HL-60 (cell line): ENCODE results near the gene GRK2.
A peak's percentile ranks its signal among the peaks of the same experiment; 100 is the strongest.

Experiments
- DNase-seq, 2 experiments: peaks; one replicate each; pipeline ENCODE4 v3.0.0-alpha.2; 2010 to 2020; ENCODE audit warnings: low read depth in 1 of 2, low spot score in 1 of 2
- H3K27ac ChIP-seq: fragments of 250-450 bp; sonication (Bioruptor Pico); replicated peaks from 2 replicates; pipeline ENCODE4 v1.5.1; 2020; ENCODE audit warnings: mild to moderate bottlenecking, moderate library complexity
- H3K27me3 ChIP-seq: fragments of 250-450 bp; sonication (Bioruptor Pico); 2 replicates; pipeline ENCODE4 v1.5.1; 2021; ENCODE audit warnings: mild to moderate bottlenecking, moderate library complexity; ENCODE audit not compliant: insufficient read depth, poor library complexity, severe bottlenecking
- H3K4me3 ChIP-seq: replicated peaks from 2 replicates; pipeline ENCODE4 v1.5.1; 2011; ENCODE audit warnings: mild to moderate bottlenecking, control low read depth, low read length; ENCODE audit not compliant: insufficient read depth
- GABPA ChIP-seq: IDR thresholded peaks from 2 replicates; pipeline ENCODE4 v1.6.1; 2012; ENCODE audit warnings: low read depth
- POLR2AphosphoS5 ChIP-seq: IDR thresholded peaks from 2 replicates; pipeline ENCODE4 v1.6.1; 2012; ENCODE audit warnings: low read depth
- SPI1 ChIP-seq: IDR thresholded peaks from 2 replicates; pipeline ENCODE4 v1.6.1; 2012; ENCODE audit warnings: low read depth, mild to moderate bottlenecking, borderline replicate concordance
- TF ChIP-seq, protein P1 (sequence below): IDR thresholded peaks from 2 replicates; pipeline ENCODE4 v1.6.1; 2012; ENCODE audit warnings: low read depth; ENCODE audit not compliant: insufficient replicate concordance
- TF ChIP-seq, protein P2 (sequence below): IDR thresholded peaks from one replicate; pipeline ENCODE4 v1.5.1; 2011; ENCODE audit warnings: low read length, control low read depth, inconsistent platforms; ENCODE audit not compliant: insufficient read depth

GRK2 gene

DNA sequence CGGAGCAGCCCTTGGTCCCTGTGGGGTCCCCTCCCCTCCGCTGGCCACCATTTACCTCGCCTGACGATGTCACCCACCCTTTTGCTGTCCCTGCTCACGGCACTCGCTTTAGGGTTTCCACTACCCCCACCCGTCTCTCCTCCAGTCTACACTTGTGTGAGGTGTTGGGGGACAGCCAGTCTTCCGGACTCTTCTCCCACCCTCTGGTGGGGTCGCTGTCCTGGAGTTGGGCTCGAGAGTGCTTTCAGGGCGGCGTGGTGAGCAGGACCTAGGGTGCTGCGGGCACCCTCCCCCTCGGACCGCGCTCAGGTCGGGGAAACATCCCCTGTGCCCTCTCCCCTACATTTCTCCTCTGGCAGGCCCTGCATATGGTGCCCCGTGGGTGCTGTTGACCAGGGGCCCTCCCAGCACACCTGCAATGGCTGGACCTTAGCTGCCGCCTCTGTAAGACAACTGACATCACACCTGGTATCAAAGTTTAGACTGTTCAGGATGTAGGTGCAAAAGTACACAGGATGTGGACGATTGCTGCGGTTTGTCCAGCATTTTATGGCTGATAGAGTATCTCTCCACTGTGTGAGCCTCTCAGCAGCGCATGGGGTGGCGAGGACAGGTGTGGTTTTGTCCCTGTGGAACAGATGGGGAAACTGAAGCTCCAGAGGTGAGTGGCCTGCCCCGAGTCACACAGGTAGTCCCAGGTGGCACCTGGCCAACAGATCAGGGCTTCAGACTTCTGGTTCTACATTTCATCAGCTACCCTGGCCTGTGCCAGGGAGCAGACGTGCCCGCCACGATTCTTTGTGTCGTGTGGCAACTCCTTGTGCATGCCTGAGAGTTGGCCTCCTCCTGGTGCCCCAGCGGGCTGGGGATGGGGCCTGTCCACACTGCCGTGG is 1.2 kb downstream of the GRK2 start:
- peak overlapping the region; percentile 100 for H3K27ac ChIP-seq
- DNase-seq, result peak in 1 of 2 experiments; percentile 61
- TF ChIP-seq, protein P1, sequence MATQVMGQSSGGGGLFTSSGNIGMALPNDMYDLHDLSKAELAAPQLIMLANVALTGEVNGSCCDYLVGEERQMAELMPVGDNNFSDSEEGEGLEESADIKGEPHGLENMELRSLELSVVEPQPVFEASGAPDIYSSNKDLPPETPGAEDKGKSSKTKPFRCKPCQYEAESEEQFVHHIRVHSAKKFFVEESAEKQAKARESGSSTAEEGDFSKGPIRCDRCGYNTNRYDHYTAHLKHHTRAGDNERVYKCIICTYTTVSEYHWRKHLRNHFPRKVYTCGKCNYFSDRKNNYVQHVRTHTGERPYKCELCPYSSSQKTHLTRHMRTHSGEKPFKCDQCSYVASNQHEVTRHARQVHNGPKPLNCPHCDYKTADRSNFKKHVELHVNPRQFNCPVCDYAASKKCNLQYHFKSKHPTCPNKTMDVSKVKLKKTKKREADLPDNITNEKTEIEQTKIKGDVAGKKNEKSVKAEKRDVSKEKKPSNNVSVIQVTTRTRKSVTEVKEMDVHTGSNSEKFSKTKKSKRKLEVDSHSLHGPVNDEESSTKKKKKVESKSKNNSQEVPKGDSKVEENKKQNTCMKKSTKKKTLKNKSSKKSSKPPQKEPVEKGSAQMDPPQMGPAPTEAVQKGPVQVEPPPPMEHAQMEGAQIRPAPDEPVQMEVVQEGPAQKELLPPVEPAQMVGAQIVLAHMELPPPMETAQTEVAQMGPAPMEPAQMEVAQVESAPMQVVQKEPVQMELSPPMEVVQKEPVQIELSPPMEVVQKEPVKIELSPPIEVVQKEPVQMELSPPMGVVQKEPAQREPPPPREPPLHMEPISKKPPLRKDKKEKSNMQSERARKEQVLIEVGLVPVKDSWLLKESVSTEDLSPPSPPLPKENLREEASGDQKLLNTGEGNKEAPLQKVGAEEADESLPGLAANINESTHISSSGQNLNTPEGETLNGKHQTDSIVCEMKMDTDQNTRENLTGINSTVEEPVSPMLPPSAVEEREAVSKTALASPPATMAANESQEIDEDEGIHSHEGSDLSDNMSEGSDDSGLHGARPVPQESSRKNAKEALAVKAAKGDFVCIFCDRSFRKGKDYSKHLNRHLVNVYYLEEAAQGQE, result no peak
- TF ChIP-seq, protein P2, sequence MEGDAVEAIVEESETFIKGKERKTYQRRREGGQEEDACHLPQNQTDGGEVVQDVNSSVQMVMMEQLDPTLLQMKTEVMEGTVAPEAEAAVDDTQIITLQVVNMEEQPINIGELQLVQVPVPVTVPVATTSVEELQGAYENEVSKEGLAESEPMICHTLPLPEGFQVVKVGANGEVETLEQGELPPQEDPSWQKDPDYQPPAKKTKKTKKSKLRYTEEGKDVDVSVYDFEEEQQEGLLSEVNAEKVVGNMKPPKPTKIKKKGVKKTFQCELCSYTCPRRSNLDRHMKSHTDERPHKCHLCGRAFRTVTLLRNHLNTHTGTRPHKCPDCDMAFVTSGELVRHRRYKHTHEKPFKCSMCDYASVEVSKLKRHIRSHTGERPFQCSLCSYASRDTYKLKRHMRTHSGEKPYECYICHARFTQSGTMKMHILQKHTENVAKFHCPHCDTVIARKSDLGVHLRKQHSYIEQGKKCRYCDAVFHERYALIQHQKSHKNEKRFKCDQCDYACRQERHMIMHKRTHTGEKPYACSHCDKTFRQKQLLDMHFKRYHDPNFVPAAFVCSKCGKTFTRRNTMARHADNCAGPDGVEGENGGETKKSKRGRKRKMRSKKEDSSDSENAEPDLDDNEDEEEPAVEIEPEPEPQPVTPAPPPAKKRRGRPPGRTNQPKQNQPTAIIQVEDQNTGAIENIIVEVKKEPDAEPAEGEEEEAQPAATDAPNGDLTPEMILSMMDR, result no peak
- no peak for TF ChIP-seq SPI1

GRCh38 chr11:67268081-67268961 is 2.0 kb downstream of the GRK2 start:
- peak; percentile 77 to 98 for DNase-seq
- H3K27ac ChIP-seq, result peak overlapping the region; percentile 100
- TF ChIP-seq SPI1 (peak; percentile 81; the same call in 1 of the 2 replicates), POLR2AphosphoS5 (peak; percentile 93), GABPA (peak; percentile 45; the same call in 1 of the 2 replicates)
- TF ChIP-seq, protein P1, result no peak
- TF ChIP-seq, protein P2, result no peak
- no peaks in the 10 kb centered on the region for H3K27me3 ChIP-seq
- peak overlapping the region; percentile 67 for H3K4me3 ChIP-seq

More for the DNA sequence above, 1.2 kb downstream of the GRK2 start:
- Histone ChIP-seq H3K27me3 (no peaks in the 10 kb centered on the region), H3K4me3 (peak overlapping the region; percentile 67)

DNA sequence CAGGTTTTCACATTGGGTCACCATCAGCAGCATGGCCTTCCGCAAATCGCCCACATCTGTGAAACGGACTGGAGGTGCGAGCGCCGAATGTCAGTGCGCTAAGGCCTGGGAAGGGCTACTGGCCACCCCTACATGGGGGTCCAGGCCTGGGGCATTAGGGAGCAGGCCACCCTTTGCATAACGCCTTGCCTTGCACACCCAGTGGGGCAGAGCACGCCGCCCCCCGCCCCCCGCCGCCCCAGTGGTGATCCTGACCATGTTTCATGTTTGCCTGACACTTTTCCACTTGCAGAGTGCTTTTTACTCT is 2.6 kb downstream of the GRK2 start:
- Histone ChIP-seq H3K4me3 (peak overlapping the region; percentile 67), H3K27ac (peak overlapping the region; percentile 100), H3K27me3 (no peaks in the 10 kb centered on the region)
- DNase-seq, result no peak
- TF ChIP-seq, protein P2, result no peak
- TF ChIP-seq POLR2AphosphoS5 (no peak), SPI1 (no peak), GABPA (no peak)
- TF ChIP-seq, protein P1, result no peak
